IMR-90 (cell line): ENCODE measurements around the gene SPAG9. TPM values are rescaled to one million over a fixed set of nuclear protein-coding genes. Genes with fewer than 3 reads are reported as not detected.

ENCODE experiments used
- ATAC-seq: fragments of 200-7000 bp; cut with Tn5 transposase; 2 replicates; pipeline ENCODE4 v1.9.1; 2020; ENCODE audit warnings: low read depth, mild to moderate bottlenecking, moderate library complexity
- BruUV-seq: library from RNA; stranded (reverse); fragments of 400-500 nt; replicated peaks from 2 replicates; lab custom pipeline; 2021; lab: Mats Ljungman, UMichigan
- CTCF ChIA-PET: fragments of 300-600 bp; formaldehyde crosslinking; extraction: SDS; loops from one replicate; lab custom pipeline; 2021; ENCODE audit warnings: antibody characterized with exemption; lab: Yijun Ruan, JAX
- POLR2A ChIA-PET: fragments of 300-600 bp; sonication (Branson Sonifier 250); formaldehyde crosslinking; loops from one replicate; lab custom pipeline; 2022; ENCODE audit warnings: antibody characterized with exemption; ENCODE audit not compliant: unreplicated experiment; lab: Charles Lee
- DNase-seq: peaks from one replicate; pipeline ENCODE4 v3.0.0; 2013
- H2AFZ ChIP-seq: replicated peaks from 2 replicates; pipeline ENCODE3; 2013; ENCODE audit warnings: low read length, mild to moderate bottlenecking; ENCODE audit not compliant: poor library complexity
- H2AK5ac ChIP-seq: 2 replicates; pipeline ENCODE4 v1.6.1; 2013; ENCODE audit warnings: low read depth, low read length, inconsistent platforms
- H2AK9ac ChIP-seq: replicated peaks from 2 replicates; pipeline ENCODE3; 2013; ENCODE audit warnings: mild to moderate bottlenecking, low read depth, low read length, moderate library complexity; ENCODE audit not compliant: poor library complexity
- H2BK120ac ChIP-seq: 2 replicates; pipeline ENCODE4 v1.6.1; 2013; ENCODE audit warnings: low read depth, low read length, inconsistent platforms
- H2BK15ac ChIP-seq: 3 replicates; pipeline ENCODE4 v1.6.1; 2013; ENCODE audit warnings: low read depth, low read length, inconsistent platforms
- H2BK20ac ChIP-seq: 2 replicates; pipeline ENCODE4 v1.6.1; 2013; ENCODE audit warnings: low read depth, mild to moderate bottlenecking, inconsistent platforms, low read length, moderate library complexity
- H2BK5ac ChIP-seq: 2 replicates; pipeline ENCODE4 v1.6.1; 2013; ENCODE audit warnings: mild to moderate bottlenecking, low read depth, low read length, inconsistent platforms; ENCODE audit not compliant: poor library complexity, severe bottlenecking
- H3K14ac ChIP-seq: replicated peaks from 2 replicates; pipeline ENCODE4 v1.6.1; 2013; ENCODE audit warnings: low read depth, low read length, inconsistent platforms
- H3K18ac ChIP-seq: 2 replicates; pipeline ENCODE4 v1.6.1; 2013; ENCODE audit warnings: low read depth, low read length, control low read depth
- H3K23ac ChIP-seq: 2 replicates; pipeline ENCODE4 v1.6.1; 2013; ENCODE audit warnings: low read depth, low read length, inconsistent platforms
- H3K27ac ChIP-seq: 2 replicates; pipeline ENCODE4 v1.5.1; 2013; ENCODE audit warnings: mild to moderate bottlenecking, control low read depth, low read length; ENCODE audit not compliant: insufficient read depth
- H3K27me3 ChIP-seq: 2 replicates; pipeline ENCODE4 v1.6.1; 2013; ENCODE audit warnings: low read length; ENCODE audit not compliant: control insufficient read depth, insufficient read depth
- H3K36me3 ChIP-seq: 2 replicates; pipeline ENCODE4 v1.6.1; 2013; ENCODE audit warnings: low read length, mixed read lengths; ENCODE audit not compliant: control insufficient read depth, insufficient read depth
- H3K4ac ChIP-seq: 2 replicates; pipeline ENCODE4 v1.6.1; 2013; ENCODE audit warnings: low read depth, low read length, inconsistent platforms
- H3K4me1 ChIP-seq: 2 replicates; pipeline ENCODE4 v1.6.1; 2013; ENCODE audit warnings: low read length, mixed read lengths; ENCODE audit not compliant: control insufficient read depth, insufficient read depth
- H3K4me2 ChIP-seq: 2 replicates; pipeline ENCODE4 v1.6.1; 2013; ENCODE audit warnings: low read depth, mild to moderate bottlenecking, control low read depth, low read length, moderate library complexity
- H3K4me3 ChIP-seq: 2 replicates; pipeline ENCODE4 v1.5.1; 2013; ENCODE audit warnings: low read depth, mild to moderate bottlenecking, control low read depth, low read length, moderate library complexity; ENCODE audit not compliant: insufficient read depth
- H3K56ac ChIP-seq: 2 replicates; pipeline ENCODE4 v1.6.1; 2013; ENCODE audit warnings: low read length, inconsistent platforms; ENCODE audit not compliant: insufficient read depth; ENCODE audit errors: extremely low read depth
- H3K79me1 ChIP-seq, 2 experiments: 2 replicates each; pipeline ENCODE4 v1.6.1; 2013; ENCODE audit warnings: low read length in 2 of 2, inconsistent platforms in 1 of 2, low read depth in 1 of 2
- H3K9ac ChIP-seq: 2 replicates; pipeline ENCODE4 v1.6.1; 2013; ENCODE audit warnings: low read depth, low read length, control low read depth
- H3K9me1 ChIP-seq: 2 replicates; pipeline ENCODE4 v1.6.1; 2013; ENCODE audit warnings: low read length, inconsistent platforms; ENCODE audit not compliant: insufficient read depth
- H3K9me3 ChIP-seq: 2 replicates; pipeline ENCODE4 v1.6.1; 2013; ENCODE audit warnings: low read length; ENCODE audit not compliant: control insufficient read depth, insufficient read depth
- H4K20me1 ChIP-seq: 2 replicates; pipeline ENCODE4 v1.6.1; 2013; ENCODE audit warnings: low read length, inconsistent platforms; ENCODE audit not compliant: insufficient read depth
- H4K5ac ChIP-seq: 2 replicates; pipeline ENCODE4 v1.6.1; 2013; ENCODE audit warnings: mild to moderate bottlenecking, low read depth, low read length, control low read depth
- H4K8ac ChIP-seq, 2 experiments: 2 replicates each; pipeline ENCODE4 v1.6.1; 2013; ENCODE audit warnings: low read depth in 2 of 2, low read length in 2 of 2, control low read depth in 1 of 2, inconsistent platforms in 1 of 2
- H4K91ac ChIP-seq: 2 replicates; pipeline ENCODE4 v1.6.1; 2013; ENCODE audit warnings: low read depth, low read length, inconsistent platforms; ENCODE audit not compliant: insufficient read depth
- BHLHE40 ChIP-seq: fragments of 150-350 bp; IDR thresholded peaks from 2 replicates; pipeline ENCODE4 v1.6.1; 2016; ENCODE audit warnings: mild to moderate bottlenecking, low read depth, low read length
- CEBPB ChIP-seq: IDR thresholded peaks from 2 replicates; pipeline ENCODE4 v1.6.1; 2012; ENCODE audit warnings: low read depth, low read length, improper control_type of control experiment
- CHD1 ChIP-seq: IDR thresholded peaks from 2 replicates; pipeline ENCODE4 v1.6.1; 2012; ENCODE audit warnings: low read depth, low read length, improper control_type of control experiment
- FOS ChIP-seq: fragments of 150-350 bp; IDR thresholded peaks from 2 replicates; pipeline ENCODE4 v1.6.1; 2016; ENCODE audit warnings: low read depth, low read length
- MAFK ChIP-seq: IDR thresholded peaks from 2 replicates; pipeline ENCODE4 v1.6.1; 2012; ENCODE audit warnings: low read depth, low read length, improper control_type of control experiment
- MAZ ChIP-seq: IDR thresholded peaks from 2 replicates; pipeline ENCODE4 v1.6.1; 2012; ENCODE audit warnings: low read depth, mild to moderate bottlenecking, low read length, improper control_type of control experiment, moderate library complexity, borderline replicate concordance
- MXI1 ChIP-seq: IDR thresholded peaks from 2 replicates; pipeline ENCODE4 v1.6.1; 2012; ENCODE audit warnings: low read depth, mild to moderate bottlenecking, low read length, moderate library complexity, borderline replicate concordance
- NFE2L2 ChIP-seq: fragments of 150-350 bp; IDR thresholded peaks from 2 replicates; pipeline ENCODE4 v1.6.1; 2016; ENCODE audit warnings: low read depth, mild to moderate bottlenecking, low read length
- POLR2A ChIP-seq: IDR thresholded peaks from 2 replicates; pipeline ENCODE4 v1.6.1; 2012; ENCODE audit warnings: mild to moderate bottlenecking, low read depth, low read length
- RAD21 ChIP-seq: IDR thresholded peaks from 2 replicates; pipeline ENCODE4 v1.6.1; 2012; ENCODE audit warnings: low read length, improper control_type of control experiment
- RCOR1 ChIP-seq: IDR thresholded peaks from 2 replicates; pipeline ENCODE4 v1.6.1; 2012; ENCODE audit warnings: mild to moderate bottlenecking, low read length, improper control_type of control experiment; ENCODE audit not compliant: insufficient replicate concordance
- RFX5 ChIP-seq: IDR thresholded peaks from 2 replicates; pipeline ENCODE4 v1.8.0; 2012; ENCODE audit warnings: low read depth, mild to moderate bottlenecking, low read length, moderate library complexity
- SMC3 ChIP-seq: fragments of 150-350 bp; IDR thresholded peaks from 2 replicates; pipeline ENCODE4 v1.6.1; 2016; ENCODE audit warnings: low read depth, mild to moderate bottlenecking, antibody characterized with exemption, low read length, moderate library complexity
- dilution Hi-C: fragments of 300-500 bp; cut with HindIII; formaldehyde crosslinking; loops from one replicate; pipeline ENCODE4 v1.14.3; 2018; ENCODE audit warnings: low sequenced_read_pairs; ENCODE audit not compliant: unreplicated experiment
- in situ Hi-C: fragments of 300-500 bp; cut with MboI; formaldehyde crosslinking; loops from 3 replicates; pipeline ENCODE4 v1.14.3; 2019; ENCODE audit warnings: low sequenced_read_pairs, inconsistent platforms, mixed read lengths
- intact Hi-C: fragments of 100-400 bp; cut with micrococcal nuclease; formaldehyde crosslinking; loops from 2 replicates; pipeline ENCODE4 v1.10.0; 2022
- polyA plus RNA-seq, 3 experiments: library from polyadenylated mRNA; depleted of rRNA; stranded (reverse); fragments of >200 nt; gene quantifications; 2 replicates each; pipeline ENCODE4 v1.2.3, GENCODE V29; 2012; ENCODE audit warnings: low replicate concordance in 1 of 3
- total RNA-seq: library from RNA; depleted of rRNA; stranded (reverse); fragments of >200 nt; gene quantifications from 2 replicates; pipeline ENCODE4 v1.2.3, GENCODE V29; 2012
- TF ChIP-seq, protein P1 (sequence below): fragments of 150-350 bp; IDR thresholded peaks from 2 replicates; pipeline ENCODE4 v1.6.1; 2016; ENCODE audit warnings: low read depth, mild to moderate bottlenecking, low read length, moderate library complexity, borderline replicate concordance
- TF ChIP-seq, protein P2 (sequence below): conservative IDR thresholded peaks from 2 replicates; pipeline ENCODE4 v1.5.1; 2012; ENCODE audit warnings: mild to moderate bottlenecking, low read depth, low read length, improper control_type of control experiment
- TF ChIP-seq, protein P3 (sequence below): fragments of 150-350 bp; IDR thresholded peaks from 2 replicates; pipeline ENCODE4 v1.6.1; 2017; ENCODE audit warnings: mild to moderate bottlenecking, antibody characterized with exemption, low read length, low read depth

SPAG9 gene
- total and polyA plus RNA-seq, 2 of the 4 experiments (the other 2 are of a cell fraction) = 26.7 to 75.5 TPM

DNA sequence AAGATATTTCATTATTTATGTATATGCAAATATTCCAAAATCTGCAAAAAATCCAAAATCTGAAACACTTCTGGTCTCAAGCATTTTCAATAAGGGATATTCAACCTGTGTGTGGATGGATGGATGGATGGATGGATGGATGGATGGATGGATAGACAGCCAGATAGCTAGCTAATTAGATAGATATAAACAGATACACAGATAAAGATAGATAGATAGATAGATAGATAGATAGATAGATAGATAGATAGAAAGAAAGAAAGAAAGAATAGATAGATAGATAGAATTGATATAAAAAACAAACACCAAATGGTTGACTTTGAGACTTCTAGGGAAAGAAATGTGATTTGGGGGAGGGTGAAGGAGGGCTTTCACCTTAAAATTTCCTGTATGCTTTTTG is 139.4 kb downstream of the SPAG9 start:
- DNase-seq (no peak), ATAC-seq (no peak)
- peaks cover 0 to 8% of the 10 kb centered on the region in 2 experiments; a peak in 2 of 4 replicates for H3K79me1 ChIP-seq
- H3K4me3 ChIP-seq = no peak overlapping the region
- no peak overlapping the region for H3K23ac ChIP-seq
- dilution Hi-C loops = no loop called here
- H4K20me1 ChIP-seq = no peaks in the 10 kb centered on the region
- in situ Hi-C loops = no loop called here
- no peak overlapping the region for H4K5ac ChIP-seq
- H4K91ac ChIP-seq = no peak overlapping the region
- H3K9ac ChIP-seq = no peak overlapping the region
- H3K14ac ChIP-seq = no peak overlapping the region
- no peak overlapping the region for H2BK20ac ChIP-seq
- H3K56ac ChIP-seq = no peak overlapping the region
- no peak overlapping the region for H2BK120ac ChIP-seq
- BruUV-seq = no TSS peak
- ChIA-PET POLR2A (interaction anchor here (0.6 kb wide), 1 partner anchor 115 kb away, joined by 5 read pairs; the partner anchor contains the start of gene TOB1), CTCF (no interaction called here)
- H3K27me3 ChIP-seq = no peaks in the 10 kb centered on the region
- no peak overlapping the region for H2AFZ ChIP-seq
- peaks cover 22% of the 10 kb centered on the region for H3K36me3 ChIP-seq
- no peak overlapping the region for H2BK5ac ChIP-seq
- TF ChIP-seq MAZ (no peak), POLR2A (no peak), RAD21 (no peak), SMC3 (no peak), CHD1 (no peak), BHLHE40 (no peak), RFX5 (no peak), CEBPB (no peak), NFE2L2 (no peak), RCOR1 (no peak), MAFK (no peak), FOS (no peak), MXI1 (no peak)
- TF ChIP-seq, protein P1, sequence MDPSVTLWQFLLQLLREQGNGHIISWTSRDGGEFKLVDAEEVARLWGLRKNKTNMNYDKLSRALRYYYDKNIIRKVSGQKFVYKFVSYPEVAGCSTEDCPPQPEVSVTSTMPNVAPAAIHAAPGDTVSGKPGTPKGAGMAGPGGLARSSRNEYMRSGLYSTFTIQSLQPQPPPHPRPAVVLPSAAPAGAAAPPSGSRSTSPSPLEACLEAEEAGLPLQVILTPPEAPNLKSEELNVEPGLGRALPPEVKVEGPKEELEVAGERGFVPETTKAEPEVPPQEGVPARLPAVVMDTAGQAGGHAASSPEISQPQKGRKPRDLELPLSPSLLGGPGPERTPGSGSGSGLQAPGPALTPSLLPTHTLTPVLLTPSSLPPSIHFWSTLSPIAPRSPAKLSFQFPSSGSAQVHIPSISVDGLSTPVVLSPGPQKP = no peak
- TF ChIP-seq, protein P2, sequence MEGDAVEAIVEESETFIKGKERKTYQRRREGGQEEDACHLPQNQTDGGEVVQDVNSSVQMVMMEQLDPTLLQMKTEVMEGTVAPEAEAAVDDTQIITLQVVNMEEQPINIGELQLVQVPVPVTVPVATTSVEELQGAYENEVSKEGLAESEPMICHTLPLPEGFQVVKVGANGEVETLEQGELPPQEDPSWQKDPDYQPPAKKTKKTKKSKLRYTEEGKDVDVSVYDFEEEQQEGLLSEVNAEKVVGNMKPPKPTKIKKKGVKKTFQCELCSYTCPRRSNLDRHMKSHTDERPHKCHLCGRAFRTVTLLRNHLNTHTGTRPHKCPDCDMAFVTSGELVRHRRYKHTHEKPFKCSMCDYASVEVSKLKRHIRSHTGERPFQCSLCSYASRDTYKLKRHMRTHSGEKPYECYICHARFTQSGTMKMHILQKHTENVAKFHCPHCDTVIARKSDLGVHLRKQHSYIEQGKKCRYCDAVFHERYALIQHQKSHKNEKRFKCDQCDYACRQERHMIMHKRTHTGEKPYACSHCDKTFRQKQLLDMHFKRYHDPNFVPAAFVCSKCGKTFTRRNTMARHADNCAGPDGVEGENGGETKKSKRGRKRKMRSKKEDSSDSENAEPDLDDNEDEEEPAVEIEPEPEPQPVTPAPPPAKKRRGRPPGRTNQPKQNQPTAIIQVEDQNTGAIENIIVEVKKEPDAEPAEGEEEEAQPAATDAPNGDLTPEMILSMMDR = no peak
- TF ChIP-seq, protein P3, sequence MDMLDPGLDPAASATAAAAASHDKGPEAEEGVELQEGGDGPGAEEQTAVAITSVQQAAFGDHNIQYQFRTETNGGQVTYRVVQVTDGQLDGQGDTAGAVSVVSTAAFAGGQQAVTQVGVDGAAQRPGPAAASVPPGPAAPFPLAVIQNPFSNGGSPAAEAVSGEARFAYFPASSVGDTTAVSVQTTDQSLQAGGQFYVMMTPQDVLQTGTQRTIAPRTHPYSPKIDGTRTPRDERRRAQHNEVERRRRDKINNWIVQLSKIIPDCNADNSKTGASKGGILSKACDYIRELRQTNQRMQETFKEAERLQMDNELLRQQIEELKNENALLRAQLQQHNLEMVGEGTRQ = no peak
- H2BK15ac ChIP-seq = no peak overlapping the region
- H3K27ac ChIP-seq = no peak overlapping the region
- H3K9me1 ChIP-seq = peaks cover 3% of the 10 kb centered on the region; the same call in 1 of the 2 replicates
- H3K4me1 ChIP-seq = 0 out of 2 replicates have a peak, but pooled peaks cover 2% of the 10 kb centered on the region
- H3K4ac ChIP-seq = no peak overlapping the region
- no peak overlapping the region for H4K8ac ChIP-seq
- H2AK5ac ChIP-seq = no peak overlapping the region
- H2AK9ac ChIP-seq = no peak overlapping the region
- intact Hi-C loops = no loop called here
- no peak overlapping the region for H3K18ac ChIP-seq
- no peaks in the 10 kb centered on the region for H3K9me3 ChIP-seq
- no peak overlapping the region for H3K4me2 ChIP-seq
